SK-MEL-5 (cell line): ENCODE data around the gene FGD1. TPM values are rescaled to one million over a fixed set of nuclear protein-coding genes. Genes with fewer than 3 reads are reported as not detected.
A peak's percentile ranks its signal among the peaks of the same experiment; 100 is the strongest.
"Not testable (repeated sequence)": the region's sequence is repeated elsewhere in the genome, so short reads cannot be mapped to it uniquely, and the experiment has no call there.

ENCODE experiments used
- DNase-seq: peaks from one replicate; pipeline ENCODE4 v3.0.0-alpha.2; 2016; ENCODE audit warnings: low read depth, low spot score
- in situ Hi-C: cut with HindIII; loops from 2 replicates; pipeline ENCODE4 v1.10.0; 2016; ENCODE audit warnings: low sequenced_read_pairs, high pct_unique_total_duplicates, low pct_unique_long_range_greater_than_20kb
- polyA plus RNA-seq, 2 experiments: library from polyadenylated mRNA; depleted of rRNA; stranded (reverse); fragments of >200 nt; gene quantifications; 2 replicates each; pipeline ENCODE4 v1.2.3, GENCODE V29; 2015
- total RNA-seq: library from RNA; depleted of rRNA; stranded (reverse); fragments of >200 nt; shearing (Covaris generic); gene quantifications from 2 replicates; pipeline ENCODE4 v1.2.3, GENCODE V29; 2014; rRNA removed

Gene FGD1
- total RNA-seq = 6.3 and 7.7 TPM in 2 replicates
- 32.7 and 35.4 TPM in 2 replicates for polyA plus RNA-seq (2015; cell fraction: cytosol; rRNA removed)
- polyA plus RNA-seq (2015; cell fraction: nucleus; rRNA removed) = 14.7 and 16.3 TPM in 2 replicates

DNA sequence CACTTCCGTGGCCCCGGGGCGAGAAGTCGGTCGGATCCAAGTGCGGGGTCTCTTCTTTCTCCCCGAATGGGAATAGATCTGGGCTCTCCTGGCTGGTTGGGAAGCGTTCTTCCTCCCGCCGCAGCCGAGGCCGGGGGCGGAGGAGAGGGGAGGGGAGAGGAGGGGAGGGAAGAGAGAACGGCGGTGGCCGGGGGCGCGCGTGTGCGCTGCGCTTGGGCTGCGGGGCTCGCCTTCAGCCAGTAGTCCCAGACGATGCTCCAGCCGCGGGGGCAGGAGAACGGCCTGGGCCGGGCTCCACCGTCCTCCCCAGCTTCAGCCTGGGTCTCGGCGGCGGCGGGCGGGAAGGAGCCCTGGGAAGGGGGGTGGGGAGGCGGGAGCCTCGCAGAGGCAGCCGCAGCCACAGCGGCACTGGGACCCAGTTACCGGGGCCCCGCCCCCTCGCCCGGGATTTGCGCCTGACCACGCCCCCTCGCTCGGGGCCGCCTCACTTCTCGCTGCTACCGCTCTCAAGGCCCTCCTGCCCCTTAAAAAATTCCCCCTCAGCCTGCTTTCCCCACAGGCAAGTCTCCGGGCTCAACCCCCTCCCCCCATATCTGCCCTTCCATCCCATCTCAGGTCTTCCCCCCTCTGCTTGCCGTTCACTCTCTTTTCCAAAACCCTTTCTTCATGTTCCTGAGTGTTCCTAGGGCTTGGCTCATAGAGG lies at the start of gene FGD1:
Gene FGD1, minus strand, starts transcription at position 421 of the 703 bp plus-strand sequence. CDS start 802 bp downstream, outside the sequence.
- DNase-seq = peak; percentile 62
- in situ Hi-C loops = no loop called here

DNA sequence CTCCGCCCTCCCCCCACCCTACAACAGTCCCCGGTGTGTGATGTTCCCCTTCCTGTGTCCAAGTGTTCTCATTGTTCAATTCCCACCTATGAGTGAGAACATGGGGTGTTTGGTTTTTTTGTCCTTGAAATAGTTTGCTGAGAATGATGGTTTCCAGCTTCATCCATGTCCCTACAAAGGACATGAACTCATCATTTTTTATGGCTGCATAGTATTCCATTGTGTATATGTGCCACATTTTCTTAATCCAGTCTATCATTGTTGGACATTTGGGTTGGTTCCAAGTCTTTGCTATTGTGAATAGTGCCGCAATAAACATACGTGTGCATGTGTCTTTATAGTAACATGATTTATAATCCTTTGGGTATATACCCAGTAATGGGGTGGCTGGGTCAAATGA lies 46.2 kb upstream of the FGD1 start:
- DNase-seq = not testable (repeated sequence)

DNA sequence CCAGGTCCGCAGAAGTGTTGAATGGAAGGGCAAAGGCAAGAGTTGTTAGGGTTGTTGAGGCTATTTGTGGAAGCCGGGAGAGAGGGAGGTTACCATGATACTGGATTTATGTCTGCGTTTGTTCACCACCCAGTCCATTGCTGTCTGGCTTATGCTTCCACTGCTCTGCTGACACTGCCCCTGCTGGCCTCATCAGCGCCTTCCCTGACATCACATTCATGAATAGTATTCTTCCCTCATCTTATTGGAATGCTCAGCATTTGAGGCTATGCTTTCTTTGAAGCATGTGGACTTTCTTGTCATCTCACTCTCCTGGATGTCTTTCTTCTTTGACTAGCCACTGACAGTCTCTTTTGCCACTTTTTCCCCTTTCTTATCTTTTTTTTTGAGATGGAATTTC lies 44.3 kb upstream of the FGD1 start:
- in situ Hi-C loops = no loop called here
- DNase-seq = peak; percentile 14

More for the DNA sequence above, 46.2 kb upstream of the FGD1 start:
- in situ Hi-C loops = not testable (repeated sequence)

GRCh38 chrX:54534271-54534670 lies 38.2 kb upstream of the FGD1 start:
- no peak for DNase-seq
- in situ Hi-C loops = no loop called here

DNA sequence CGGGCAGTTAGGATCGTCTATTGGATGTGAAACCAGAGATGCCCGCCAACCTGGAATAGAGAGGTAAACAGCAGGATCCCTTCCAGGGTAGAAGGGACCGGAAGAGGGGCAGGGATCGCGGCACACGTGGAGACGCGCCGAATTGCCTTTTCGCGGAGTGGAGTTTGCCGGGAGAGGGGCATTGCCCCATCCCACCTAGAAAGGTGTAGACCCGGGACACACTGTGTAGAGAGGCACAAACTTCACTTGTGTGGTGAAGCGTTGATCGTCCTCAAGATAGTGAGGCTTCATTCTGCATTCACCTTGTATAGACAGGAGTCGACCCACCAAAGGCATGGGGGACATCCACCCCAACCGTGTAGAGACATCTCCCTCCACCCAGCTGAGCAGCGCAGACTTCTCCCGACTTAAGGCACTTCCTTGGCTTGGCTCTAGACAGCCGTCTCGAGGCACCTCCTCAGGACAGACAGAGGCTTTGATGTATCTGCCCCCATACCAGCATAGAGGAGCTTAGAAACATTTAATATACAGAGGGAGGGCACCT lies 34.4 kb upstream of the FGD1 start:
- in situ Hi-C loops = no loop called here
- no peak for DNase-seq

DNA sequence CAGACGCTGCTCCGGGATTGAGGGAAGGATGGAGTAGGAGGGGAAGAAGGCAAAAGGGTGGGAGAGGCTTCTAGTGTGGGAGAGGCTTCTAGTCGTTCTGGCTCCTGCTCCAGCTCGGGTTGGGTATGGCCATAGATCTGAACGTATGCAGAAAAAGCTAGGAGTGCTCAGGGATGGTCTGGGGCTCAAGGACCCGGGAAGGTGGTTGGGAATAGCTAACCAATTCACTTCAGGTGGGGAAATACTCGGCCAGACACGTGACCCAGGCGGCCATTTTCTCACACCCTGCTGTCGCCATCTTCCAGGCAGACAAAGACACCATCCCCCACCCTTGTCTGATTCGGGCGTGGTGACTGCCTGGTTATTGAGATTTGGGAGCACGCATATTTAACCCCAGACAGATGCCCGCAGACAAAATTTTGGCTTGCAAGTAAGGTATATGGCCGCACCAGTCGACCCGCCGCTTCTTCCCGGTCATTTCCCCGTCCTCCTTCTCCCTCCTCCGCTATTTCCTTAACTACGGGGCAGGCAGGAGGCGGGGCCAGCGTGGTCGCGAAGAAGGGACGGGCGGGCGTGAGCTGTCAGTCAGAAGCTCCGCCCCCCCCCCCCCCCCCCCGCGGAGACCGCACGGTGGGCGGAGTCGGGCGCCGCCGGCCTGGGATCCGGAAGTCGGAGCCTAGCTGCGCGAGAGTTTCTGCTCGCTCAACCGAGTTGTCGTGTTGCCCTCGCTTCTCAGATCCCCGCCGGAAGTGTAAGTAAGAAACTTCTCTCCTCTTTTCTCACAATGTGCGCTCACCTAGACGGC lies 33.7 kb upstream of the FGD1 start, which contains the start of gene GNL3L:
Gene GNL3L, plus strand, starts transcription at position 668 of the 805 bp plus-strand sequence. CDS start 2,348 bp downstream, outside the sequence.
- peak; percentile 82 for DNase-seq
- in situ Hi-C loops = no loop called here

DNA sequence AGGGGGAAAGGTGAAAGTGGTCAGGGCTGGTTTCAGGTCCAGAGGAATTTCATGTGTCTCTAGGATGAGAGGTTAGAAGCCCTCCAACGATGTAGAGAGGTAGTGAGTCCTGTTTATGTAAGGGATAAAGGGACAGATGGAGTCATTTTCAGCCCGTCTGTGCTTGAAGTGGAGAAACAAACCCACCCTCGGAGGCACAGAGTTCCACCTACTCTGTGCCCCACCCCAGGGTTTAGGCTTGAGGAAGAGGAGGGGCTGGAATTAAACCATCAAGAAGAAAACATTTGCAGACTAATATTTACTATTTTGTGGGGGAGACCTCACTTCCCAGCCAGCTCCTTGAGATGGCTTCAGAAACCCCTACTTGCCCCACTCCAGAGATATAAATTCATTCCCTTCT lies 33.1 kb upstream of the FGD1 start:
- DNase-seq = no peak
- in situ Hi-C loops = no loop called here

DNA sequence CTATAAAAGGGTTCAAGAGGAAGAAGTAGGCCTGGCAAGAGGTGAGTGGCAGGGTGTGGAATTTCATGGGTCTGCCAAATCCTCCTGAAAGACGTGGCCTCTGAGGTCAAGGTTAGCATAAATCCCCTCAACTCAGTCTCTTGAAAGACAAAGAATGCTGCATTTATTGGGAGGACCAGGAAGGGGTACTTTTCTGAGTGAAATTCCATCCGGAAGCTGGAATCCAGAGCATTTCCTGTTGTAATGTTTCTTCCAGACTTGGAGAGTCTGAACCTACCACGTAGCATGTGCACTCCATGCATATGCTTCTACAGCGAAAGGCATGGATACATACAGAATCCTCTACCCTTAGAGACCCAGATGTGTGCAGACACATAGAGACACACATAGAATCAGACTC lies 13.4 kb upstream of the FGD1 start:
- DNase-seq = no peak
- in situ Hi-C loops = no loop called here

DNA sequence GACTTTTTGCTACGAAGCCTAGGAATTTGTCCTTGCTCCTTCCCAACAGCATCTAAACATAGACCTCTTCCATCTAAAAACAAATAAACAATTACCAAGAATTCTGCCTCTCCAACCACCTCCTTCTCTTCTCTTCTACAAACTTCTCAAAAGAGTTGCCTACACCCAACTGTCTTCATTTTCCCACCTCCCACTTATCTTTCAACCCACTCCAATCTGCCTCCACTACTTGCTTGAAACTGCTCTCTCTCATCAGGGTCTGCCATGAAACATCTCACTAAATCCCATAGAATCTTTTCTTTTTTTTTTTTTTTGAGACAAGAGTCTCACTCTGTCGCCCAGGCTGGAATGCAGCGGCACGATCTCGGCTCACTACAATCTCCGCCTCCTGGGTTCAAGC lies 902 bp upstream of the FGD1 start:
- DNase-seq = no peak

GRCh38 chrX:54496517-54496852 lies 451 bp upstream of the FGD1 start:
- in situ Hi-C loops = no loop called here
- DNase-seq = no peak

More for the DNA sequence above, 902 bp upstream of the FGD1 start:
- in situ Hi-C loops = no loop called here

DNA sequence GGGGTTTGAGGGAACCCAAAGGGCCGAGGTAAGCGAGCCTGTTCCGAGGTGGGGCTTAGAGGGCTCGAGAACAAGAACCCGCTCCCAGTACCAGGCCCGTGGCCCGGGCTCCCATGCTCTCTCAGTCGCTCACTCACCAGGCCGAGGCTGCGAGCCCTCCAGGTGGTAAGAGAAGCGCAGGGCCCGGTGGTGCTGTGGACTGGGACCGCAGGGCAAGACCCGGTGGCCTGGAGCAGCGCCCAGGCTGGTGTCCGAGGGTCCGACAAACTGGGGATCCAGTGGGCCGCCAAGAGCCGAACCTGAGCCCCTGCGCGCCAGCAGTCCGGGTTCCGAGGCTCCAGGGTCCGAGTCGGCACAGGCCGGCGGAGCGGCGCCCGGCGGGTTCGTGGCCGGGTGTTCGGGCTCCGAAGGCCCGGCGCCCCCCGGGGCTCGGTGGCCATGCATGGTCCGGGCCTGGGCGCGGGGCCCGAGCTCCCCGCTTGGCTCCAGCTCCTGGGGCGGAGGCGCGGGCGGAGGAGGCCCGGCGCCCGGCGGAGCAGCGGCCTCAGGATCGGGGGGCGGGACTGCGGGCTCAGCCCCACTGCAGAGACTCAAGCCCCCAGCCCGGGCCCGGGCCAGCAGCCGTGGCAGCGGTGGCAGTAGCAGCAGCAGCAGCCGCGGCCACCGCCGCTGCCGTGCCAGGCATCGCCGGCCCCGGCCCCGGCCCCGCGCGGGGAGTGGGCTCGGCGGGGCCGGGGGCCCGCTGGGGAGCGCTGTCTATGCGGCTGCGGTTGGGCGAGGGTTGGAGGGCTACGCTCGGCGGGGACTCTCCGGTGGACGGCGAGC lies 833 bp downstream of the FGD1 start:
- no peak for DNase-seq
- in situ Hi-C loops = no loop called here

DNA sequence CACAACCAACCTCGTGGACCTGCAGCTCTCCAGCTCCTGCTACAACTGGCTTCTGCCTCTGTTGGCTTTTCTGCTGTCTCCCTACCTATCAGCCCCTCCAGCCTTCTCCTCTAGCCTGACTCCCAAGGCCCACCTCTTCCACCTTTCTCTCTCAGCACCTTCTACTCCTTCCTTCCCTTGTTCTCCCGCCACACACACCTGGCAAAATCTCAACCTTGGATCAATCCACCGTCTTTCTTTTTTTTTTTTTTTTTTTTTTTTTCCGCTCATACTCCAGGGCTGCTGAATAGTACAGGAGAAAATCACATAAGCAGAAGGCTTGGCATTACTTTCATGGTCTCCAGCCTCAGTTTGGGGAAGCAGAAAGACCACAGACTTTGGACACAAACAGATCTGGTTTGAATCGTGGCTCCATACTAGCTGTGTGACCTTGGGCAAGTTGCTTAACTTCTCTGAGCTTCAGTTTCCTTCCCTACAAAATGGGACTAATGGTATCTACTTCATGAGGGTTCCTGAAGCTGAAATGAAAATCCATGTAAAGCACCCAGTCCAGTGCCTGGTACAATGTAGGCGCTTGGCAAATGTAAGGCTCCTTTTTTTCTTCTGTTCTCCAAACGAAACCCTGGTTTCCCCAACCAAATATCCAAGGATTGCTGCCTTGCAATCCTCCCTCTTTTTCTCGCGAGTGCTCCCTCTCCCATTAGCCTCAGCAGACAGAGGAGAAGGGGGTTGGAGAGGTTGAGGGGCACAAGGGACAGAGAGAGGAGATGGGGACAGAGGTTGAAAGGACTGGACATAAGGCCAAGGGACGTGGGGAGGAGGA lies 1.7 kb downstream of the FGD1 start:
- no peak for DNase-seq
- in situ Hi-C loops = no loop called here

- DNase-seq = peak; percentile 33
- in situ Hi-C loops = no loop called here
These were observed 3.7 kb downstream of the FGD1 start for GRCh38 chrX:54492340-54492739.

DNA sequence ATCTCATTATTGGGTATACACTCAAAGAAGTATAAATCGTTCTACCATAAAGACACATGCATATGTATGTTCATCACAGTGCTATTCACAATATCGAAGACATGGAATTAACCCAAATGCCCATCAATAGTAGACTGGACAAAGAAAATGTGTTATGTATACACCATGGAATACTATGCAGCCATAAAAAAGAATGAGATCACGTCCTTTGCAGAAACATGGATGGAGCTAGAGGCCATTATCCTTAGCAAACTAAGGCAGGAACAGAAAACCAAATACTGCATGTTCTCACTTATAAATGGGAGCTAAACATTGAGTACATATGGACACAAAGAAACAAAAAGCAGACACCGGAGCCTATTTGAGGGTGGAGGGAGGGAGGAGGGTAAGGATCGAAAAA lies 6.2 kb downstream of the FGD1 start:
- in situ Hi-C loops, DNase-seq: not testable (repeated sequence)

DNA sequence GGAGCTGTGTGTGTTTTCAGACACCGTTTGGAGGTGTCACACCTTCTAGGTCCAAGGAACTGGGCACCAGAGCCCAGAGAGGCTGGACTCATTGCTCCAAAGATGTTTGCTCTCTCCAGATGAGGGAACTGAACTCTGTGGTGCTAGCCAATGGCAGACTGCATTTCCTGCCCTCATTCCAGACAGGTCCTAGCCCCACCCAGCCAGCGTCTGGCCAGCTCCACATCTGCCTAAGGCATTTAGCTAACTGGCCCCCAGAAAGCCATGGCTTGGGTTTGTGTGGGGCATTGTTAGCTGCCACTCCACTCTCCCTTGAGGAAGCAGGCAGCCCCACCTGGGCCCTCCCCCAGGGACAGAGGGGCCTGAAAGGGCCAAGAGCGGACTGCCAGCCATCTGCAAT lies 11.4 kb downstream of the FGD1 start:
- DNase-seq = peak; percentile 46

DNA sequence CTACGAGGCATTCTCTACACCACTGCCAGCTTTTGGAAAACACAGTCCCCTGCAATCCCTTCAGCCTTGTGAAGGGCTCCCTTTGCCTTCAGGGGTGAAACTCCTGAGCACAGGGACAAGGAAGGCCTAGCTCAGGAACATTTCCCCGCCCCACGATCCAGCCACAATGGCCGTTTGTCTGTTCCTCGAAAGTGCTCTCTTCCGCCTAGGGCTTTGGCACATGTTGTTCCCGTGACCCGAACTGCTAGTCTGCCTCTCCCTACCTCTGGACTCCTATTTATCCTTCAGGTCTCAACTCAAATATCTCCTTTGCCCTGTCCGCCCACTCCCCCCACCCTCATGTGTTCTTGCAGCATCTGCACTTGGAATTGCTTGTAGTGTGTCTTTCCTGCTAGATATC lies 12.1 kb downstream of the FGD1 start:
- in situ Hi-C loops = no loop called here
- peak; percentile 93 for DNase-seq

More for the DNA sequence above, 11.4 kb downstream of the FGD1 start:
- in situ Hi-C loops = no loop called here
